ENCODE data around the gene AATK. TPM values are rescaled to one million over a fixed set of nuclear protein-coding genes. Genes with fewer than 3 reads are reported as not detected.

AATK gene
- total and polyA plus RNA-seq, 2 of the 13 experiments (the other 11 are each of a cell fraction or from before 2014, with no cell fraction given): 2.9 to 8.4 TPM

DNA sequence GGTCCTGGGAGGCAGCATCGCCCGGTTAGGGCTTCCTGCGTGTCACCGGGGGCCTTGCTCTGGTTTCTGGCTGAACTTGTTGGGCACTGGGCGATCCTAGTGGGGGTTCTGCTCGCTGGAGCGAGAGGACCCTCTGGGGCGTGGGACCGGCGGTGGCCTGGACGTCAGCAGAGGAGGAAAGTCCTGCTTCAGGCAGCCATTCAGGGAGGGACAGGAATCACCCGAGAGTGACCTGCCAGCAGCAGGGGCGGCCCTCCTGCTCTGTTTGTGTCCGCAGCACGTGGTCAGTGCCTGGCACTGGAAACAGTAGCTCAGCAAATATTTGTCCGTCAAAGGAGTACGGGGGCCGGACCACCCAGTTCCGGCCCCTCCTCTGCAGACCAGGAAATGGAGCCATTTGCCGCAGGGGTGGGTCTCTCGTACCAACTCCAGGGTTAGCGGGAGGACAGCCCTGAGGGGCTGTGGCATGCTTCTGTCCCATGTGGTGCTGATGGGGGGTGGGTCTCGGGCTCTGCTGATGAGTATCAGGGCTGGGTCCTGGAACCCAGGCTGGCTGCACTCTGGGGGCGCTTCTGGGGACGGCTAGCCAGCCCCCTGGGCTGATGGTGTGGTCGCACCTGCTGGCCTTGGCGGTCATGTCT lies 82.8 kb downstream of the AATK start (continued):
- TF ChIP-seq ZNF775 (CRISPR knock-in tag; IDR thresholded peaks at IDR 0.05; ENCODE audit: borderline replicate concordance) (peak; percentile 78; the same call in 1 of the 2 replicates), KDM3A (CRISPR knock-in tag; IDR thresholded peaks at IDR 0.05; ENCODE audit: low read depth) (peak; percentile 96), ZNF644 (CRISPR knock-in tag; IDR thresholded peaks at IDR 0.05; ENCODE audit: low read depth) (no peak), EP300 (IDR thresholded peaks at IDR 0.05; ENCODE audit: low read depth in 2 of 2, low read length in 2 of 2) (peak in 1 of 2 experiments; percentile 92; a peak in 2 of 4 replicates), EP300 (CRISPR knock-in tag; IDR thresholded peaks at IDR 0.05; ENCODE audit: borderline replicate concordance) (peak; percentile 86), ZSCAN25 (CRISPR knock-in tag; IDR thresholded peaks at IDR 0.05) (peak; percentile 93), NCOA2 (CRISPR knock-in tag; IDR thresholded peaks at IDR 0.05) (peak; percentile 91), HMGXB3 (CRISPR knock-in tag; IDR thresholded peaks at IDR 0.05; ENCODE audit: borderline replicate concordance) (peak; percentile 92; the same call in 1 of the 2 replicates), CENPX (CRISPR knock-in tag; IDR thresholded peaks at IDR 0.05) (no peak), FOXC1 (CRISPR knock-in tag; IDR thresholded peaks at IDR 0.05; ENCODE audit: borderline replicate concordance) (peak; percentile 88), SP1 (IDR thresholded peaks at IDR 0.05) (no peak), SP1 (CRISPR knock-in tag; IDR thresholded peaks at IDR 0.05) (peak; percentile 51), FOXA3 (CRISPR knock-in tag; IDR thresholded peaks at IDR 0.05) (peak; percentile 93), ZNF337 (CRISPR knock-in tag; IDR thresholded peaks at IDR 0.05; ENCODE audit: borderline replicate concordance, low read depth) (peak; percentile 97), ZNF10 (CRISPR knock-in tag; IDR thresholded peaks at IDR 0.05; ENCODE audit: borderline replicate concordance, low read depth) (no peak), AKNA (CRISPR knock-in tag; IDR thresholded peaks at IDR 0.05; ENCODE audit: borderline replicate concordance) (peak; percentile 90; the same call in 1 of the 2 replicates), FOXP1 (IDR thresholded peaks at IDR 0.05) (no peak), FOXP1 (CRISPR knock-in tag; IDR thresholded peaks at IDR 0.05) (peak; percentile 65)
- TF ChIP-seq, protein P1, sequence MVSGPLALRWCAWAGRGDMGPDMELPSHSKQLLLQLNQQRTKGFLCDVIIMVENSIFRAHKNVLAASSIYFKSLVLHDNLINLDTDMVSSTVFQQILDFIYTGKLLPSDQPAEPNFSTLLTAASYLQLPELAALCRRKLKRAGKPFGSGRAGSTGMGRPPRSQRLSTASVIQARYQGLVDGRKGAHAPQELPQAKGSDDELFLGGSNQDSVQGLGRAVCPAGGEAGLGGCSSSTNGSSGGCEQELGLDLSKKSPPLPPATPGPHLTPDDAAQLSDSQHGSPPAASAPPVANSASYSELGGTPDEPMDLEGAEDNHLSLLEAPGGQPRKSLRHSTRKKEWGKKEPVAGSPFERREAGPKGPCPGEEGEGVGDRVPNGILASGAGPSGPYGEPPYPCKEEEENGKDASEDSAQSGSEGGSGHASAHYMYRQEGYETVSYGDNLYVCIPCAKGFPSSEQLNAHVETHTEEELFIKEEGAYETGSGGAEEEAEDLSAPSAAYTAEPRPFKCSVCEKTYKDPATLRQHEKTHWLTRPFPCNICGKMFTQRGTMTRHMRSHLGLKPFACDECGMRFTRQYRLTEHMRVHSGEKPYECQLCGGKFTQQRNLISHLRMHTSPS (CRISPR knock-in tag; IDR thresholded peaks at IDR 0.05; ENCODE audit: low read depth): peak; percentile 88
- TF ChIP-seq, protein P2, sequence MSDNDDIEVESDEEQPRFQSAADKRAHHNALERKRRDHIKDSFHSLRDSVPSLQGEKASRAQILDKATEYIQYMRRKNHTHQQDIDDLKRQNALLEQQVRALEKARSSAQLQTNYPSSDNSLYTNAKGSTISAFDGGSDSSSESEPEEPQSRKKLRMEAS (IDR thresholded peaks at IDR 0.05): peak; percentile 100

All from HepG2 (cell line).